GM18909 (cell line): ENCODE results near the gene GSN.

Experiments used
- ATAC-seq: cut with Tn5 transposase; IDR thresholded peaks from one replicate; pipeline ENCODE4 v1.9.1; 2021; ENCODE audit warnings: mild to moderate bottlenecking; ENCODE audit not compliant: unreplicated experiment, poor library complexity

The GSN gene

DNA sequence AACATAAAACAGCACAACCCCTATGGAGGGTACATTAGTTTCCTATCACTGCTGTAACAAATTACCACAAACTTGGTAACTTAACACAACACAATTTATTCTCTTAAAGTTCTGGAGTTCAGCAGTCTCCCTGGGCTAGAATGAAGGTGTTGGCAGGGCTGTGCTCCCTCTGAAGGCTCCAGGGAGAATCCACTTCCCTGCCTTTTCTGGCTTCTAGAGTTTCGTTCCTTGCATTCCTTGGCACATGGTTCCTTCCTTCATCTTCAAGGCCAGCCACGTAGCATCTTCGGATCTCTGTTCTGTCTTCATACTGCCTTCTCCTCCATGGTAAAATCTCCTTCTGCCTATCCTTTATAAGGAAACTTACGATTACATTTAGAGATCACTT is 25.0 kb upstream of the GSN start:
- no peak for ATAC-seq

DNA sequence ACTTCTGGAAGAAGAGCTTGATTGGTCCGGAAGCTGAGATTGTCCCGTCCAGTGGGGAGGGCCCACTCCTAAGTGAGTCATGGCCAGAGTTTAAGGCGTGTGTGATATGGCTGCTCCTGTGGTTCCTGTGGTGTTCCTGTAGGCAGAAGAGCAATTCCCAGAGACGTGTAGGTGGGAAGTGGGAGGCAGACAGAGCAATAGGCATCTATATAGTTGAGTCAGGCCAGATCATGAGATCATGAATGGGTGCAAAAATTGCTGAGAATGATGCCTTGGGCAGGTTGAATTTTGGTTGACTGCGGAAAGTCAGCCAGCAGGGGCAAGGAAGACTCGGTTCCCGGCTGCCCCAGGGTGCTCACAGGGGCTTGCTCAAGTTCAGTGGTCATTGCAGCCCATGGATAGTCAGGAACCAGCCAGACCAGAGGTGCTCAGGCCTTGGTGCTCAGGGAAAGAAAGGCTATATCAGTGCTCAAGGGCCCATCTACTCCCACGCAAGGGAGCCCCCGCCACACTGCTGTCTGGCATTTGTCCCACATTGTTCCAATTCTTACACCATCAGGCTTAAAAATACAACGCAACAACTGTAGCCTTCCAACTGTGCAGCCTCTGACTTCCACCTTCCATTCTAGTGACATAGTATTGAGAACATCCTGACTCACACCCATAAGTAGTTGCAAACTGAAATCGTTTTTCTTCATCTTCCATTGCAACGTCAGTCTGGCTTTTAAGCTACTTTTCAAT is 21.0 kb upstream of the GSN start:
- ATAC-seq: no peak

GRCh38 chr9:121249563-121249962 is 18.4 kb upstream of the GSN start:
- ATAC-seq: no peak

DNA sequence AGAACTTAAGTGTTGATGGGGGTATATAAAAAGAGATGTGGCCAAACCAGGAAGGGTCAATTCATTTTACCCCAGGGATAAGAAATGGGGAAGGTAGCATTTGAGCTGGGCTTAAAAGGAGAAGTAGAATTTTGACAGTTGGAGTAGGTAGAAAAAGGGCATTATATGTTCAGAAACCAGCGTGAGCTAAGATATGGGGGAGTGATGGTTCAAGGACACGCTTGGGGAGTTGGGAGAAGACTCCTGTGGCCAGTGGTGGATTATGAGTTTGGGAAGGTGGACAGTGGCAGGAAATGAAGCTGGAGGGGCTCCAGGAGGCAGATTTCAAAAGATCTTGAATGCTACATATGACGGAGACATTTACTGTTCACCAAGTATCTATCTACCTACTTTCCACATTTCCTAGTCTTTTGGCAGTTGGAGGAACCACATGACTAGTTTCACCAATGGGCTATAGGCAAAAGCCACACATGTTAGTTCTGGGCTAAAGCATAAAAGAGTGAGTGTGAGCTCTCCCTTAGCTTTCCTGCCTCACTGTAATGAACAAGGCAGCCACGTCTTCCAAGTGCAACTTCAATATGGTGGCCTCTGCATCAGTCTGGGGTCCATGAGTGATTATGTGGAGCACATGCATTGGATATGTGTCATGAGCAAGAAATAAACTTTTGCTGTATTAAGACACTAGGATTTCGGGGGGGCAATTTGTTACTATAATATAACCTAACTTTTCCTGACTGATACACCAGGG is 15.7 kb upstream of the GSN start:
- no peak for ATAC-seq

GRCh38 chr9:121253162-121253561 is 14.8 kb upstream of the GSN start:
- ATAC-seq: no peak

- no peak for ATAC-seq
Observed at GRCh38 chr9:121253821-121254501, 14.0 kb upstream of the GSN start.

GRCh38 chr9:121259498-121259897 is 8.5 kb upstream of the GSN start:
- no peak for ATAC-seq

GRCh38 chr9:121259935-121260334 is 8.0 kb upstream of the GSN start:
- no peak for ATAC-seq

DNA sequence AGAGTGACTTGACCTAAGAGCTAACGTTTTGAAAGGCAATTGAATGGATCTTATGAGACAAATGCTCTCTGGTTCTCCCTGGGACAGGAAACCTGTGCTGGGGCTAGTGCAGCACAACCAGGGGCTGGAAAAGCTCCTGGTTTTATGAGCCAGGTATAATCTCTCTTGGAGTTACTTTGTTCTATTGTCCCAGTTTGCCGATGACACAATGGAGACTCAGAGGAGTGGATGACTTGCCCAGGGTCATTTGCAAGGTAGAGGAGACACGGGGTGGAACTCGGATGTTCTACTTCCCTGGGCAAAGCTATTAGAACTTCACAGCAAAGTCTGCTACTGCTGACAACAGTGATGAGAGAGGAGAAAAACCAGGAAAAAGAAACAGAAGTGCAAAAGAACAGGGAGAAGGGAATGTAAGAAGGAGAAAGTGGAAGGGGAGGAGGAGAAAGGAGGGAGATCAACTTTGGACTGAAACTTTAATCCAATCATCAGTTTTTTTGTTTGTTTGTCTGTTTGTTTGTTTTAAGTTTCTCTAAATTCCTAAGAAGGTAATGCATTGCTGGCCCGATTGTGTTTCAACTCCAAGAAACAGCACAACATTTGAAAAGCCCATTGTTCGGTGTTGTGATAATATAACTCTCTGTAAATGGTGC is 7.4 kb upstream of the GSN start:
- ATAC-seq: no peak

- ATAC-seq: no peak
Observed at GRCh38 chr9:121261107-121261460, 6.9 kb upstream of the GSN start.

DNA sequence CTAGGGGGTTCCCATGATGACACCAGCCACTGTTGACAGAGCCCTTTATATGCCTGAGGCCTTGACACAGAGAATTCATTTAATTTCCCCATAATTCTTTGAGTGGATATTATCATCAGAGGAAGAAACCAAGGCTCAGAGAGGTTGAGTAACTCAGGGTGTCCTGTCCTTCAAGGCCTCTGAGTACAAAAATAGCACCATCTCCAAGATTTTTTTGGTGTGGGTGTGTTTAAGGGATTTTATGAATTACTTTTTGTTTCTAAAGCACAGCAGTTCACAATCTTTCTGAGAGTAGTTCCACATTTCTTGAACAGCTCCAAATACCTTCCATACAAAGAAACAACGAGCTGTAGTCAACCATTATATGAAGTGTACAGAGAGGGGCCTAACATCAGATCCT is 6.2 kb upstream of the GSN start:
- ATAC-seq: no peak

GRCh38 chr9:121262423-121262822 is 5.5 kb upstream of the GSN start:
- no peak for ATAC-seq

GRCh38 chr9:121262953-121263352 is 5.0 kb upstream of the GSN start:
- ATAC-seq: no peak

DNA sequence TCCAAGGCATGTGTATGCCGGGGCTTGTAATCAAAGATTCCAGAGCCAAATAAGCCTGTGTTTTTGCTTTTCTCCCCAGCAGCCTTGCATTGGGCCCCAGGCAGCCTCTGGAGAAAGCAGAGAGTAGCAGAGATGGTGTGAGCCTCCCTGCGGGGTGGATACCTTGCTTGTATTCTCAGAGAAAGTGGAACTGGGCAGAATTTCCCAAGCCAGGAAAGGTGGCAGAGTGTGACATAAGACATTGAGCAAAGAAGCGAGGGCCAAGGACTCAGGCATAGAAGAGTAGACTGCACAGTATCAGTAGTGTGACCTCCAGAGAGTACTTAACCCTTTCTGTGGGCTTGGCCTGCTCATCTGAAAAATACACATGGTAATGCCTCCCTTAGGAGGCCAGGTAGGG is 1.6 kb upstream of the GSN start:
- no peak for ATAC-seq

GRCh38 chr9:121266906-121267650 is 884 bp upstream of the GSN start:
- no peak for ATAC-seq

GRCh38 chr9:121268598-121268850 is 562 bp downstream of the GSN start:
- ATAC-seq: no peak

DNA sequence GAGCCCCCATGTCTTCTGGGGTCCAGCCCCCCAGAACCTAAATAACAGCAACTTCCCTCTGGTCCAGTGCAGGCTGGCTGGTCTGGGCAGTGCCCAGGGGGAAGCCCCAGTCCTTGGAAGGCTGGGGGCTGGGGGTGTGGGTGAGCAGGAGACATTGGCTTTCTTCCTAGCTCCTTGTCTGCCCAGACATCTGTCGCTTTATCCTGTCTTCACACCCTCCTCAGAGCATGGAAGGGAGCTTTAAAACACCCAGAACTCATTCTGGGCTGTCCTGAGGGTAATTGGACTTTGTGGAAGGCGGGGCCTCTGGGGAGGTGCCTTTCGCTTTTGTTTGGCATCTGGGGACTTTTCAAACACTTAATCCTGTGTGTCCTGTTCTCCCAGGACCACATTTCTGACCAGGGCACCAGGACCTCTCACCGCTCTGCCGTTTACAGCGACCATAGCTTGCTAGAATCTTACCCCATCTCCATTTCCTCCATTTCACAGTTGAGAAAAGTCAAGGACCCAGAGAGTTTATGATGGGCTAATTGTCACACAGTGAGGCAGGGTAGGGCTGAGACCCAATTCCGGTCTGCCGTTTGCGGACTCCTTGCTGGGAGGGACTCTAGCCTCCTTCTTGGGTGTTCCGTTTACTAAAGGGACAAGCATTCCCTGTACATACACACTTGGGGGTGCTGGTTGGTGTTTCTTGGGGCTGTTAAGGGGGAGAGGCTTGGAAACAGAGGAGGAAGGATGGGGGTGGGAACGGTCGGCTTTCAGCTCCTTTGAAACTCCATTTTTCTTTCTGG is 1.1 kb downstream of the GSN start:
- no peak for ATAC-seq

DNA sequence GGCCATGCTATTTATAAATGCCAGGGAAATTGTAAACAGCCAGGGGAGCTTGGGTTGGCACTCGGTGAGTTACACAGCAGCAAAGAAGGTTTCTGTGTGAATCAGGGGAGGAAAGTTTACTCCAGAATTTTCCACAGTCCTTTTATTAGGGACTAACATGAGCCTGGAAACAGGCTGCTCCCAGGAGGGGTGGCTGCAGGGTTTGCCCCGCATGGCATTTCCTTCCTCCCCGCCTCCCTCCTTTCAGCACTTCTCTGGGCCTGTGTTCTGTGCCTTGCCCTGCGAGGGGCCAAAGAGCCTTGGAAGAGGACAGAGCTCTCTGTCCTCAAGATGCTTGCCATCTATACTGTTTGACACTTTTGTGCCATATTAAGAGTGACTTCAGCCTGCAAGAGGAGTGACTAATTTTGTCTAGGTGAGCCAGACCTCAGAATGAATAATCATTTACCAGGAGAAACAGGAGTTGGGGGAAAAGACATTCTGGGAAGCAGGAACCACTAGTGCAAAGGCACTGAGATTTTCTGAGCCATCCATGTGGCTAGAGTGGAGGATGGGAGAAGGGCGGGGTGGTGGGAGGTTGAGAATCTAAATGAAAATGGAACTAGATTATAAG is 1.8 kb downstream of the GSN start:
- ATAC-seq: no peak
